Bronchial epithelial cell (primary cell): ENCODE results near the gene KRT79. TPM values are rescaled to one million over a fixed set of nuclear protein-coding genes. Genes with fewer than 3 reads are reported as not detected.
"Not testable (repeated sequence)": the region's sequence is repeated elsewhere in the genome, so short reads cannot be mapped to it uniquely, and the experiment has no call there.

ENCODE experiments used
- DNase-seq: peaks from one replicate; pipeline ENCODE4 v3.0.0-alpha.2; 2010; ENCODE audit warnings: low read depth
- FAIRE-seq: peaks from 2 replicates; lab custom pipeline; 2011; peaks lifted over from hg19 to GRCh38; lab: Jason Lieb, UNC
- H3K27me3 ChIP-seq: 2 replicates; pipeline ENCODE4 v1.5.1; 2011; ENCODE audit warnings: low read length; ENCODE audit not compliant: control insufficient read depth, insufficient read depth
- H3K36me3 ChIP-seq: 2 replicates; pipeline ENCODE4 v1.5.1; 2011; ENCODE audit warnings: low read length; ENCODE audit not compliant: control insufficient read depth, insufficient read depth
- H3K4me3 ChIP-seq: 2 replicates; pipeline ENCODE4 v1.5.1; 2011; ENCODE audit warnings: mild to moderate bottlenecking, low read depth, low read length, control low read depth
- CTCF ChIP-seq: IDR thresholded peaks from 2 replicates; pipeline ENCODE4 v1.5.1; 2011; ENCODE audit warnings: mild to moderate bottlenecking, moderate library complexity, low read length, control low read depth, inconsistent platforms; ENCODE audit not compliant: insufficient read depth, severe bottlenecking
- total RNA-seq: library from RNA; depleted of rRNA; stranded (reverse); fragments of >200 nt; gene quantifications from 2 replicates; pipeline ENCODE4 v1.2.1, GENCODE V29; 2014

The KRT79 gene
- total RNA-seq, 1 donor from 2014 or later = under 0.01 TPM

GRCh38 chr12:52862023-52862422 lies 27.9 kb upstream of the KRT79 start:
- H3K4me3 ChIP-seq = no peak overlapping the region
- no peaks in the 10 kb centered on the region for H3K36me3 ChIP-seq
- DNase-seq = peak; percentile 69
- no peak for FAIRE-seq
- H3K27me3 ChIP-seq = no peaks in the 10 kb centered on the region
- TF ChIP-seq CTCF = no peak

GRCh38 chr12:52861511-52861910 lies 27.4 kb upstream of the KRT79 start:
- Histone ChIP-seq H3K4me3 (no peak overlapping the region), H3K36me3 (no peaks in the 10 kb centered on the region), H3K27me3 (no peaks in the 10 kb centered on the region)
- TF ChIP-seq CTCF = no peak
- no peak for DNase-seq
- peak; percentile 89 for FAIRE-seq

- no peak for TF ChIP-seq CTCF
- H3K4me3 ChIP-seq = no peak overlapping the region
Measured at GRCh38 chr12:52860102-52860823, 26.2 kb upstream of the KRT79 start.

GRCh38 chr12:52857500-52857899 lies 23.4 kb upstream of the KRT79 start:
- H3K27me3 ChIP-seq = no peaks in the 10 kb centered on the region
- peak; percentile 84 for DNase-seq
- no peak overlapping the region for H3K4me3 ChIP-seq
- no peaks in the 10 kb centered on the region for H3K36me3 ChIP-seq
- FAIRE-seq = peak; percentile 84
- TF ChIP-seq CTCF = no peak

More at GRCh38 chr12:52860102-52860823, 26.2 kb upstream of the KRT79 start:
- no peaks in the 10 kb centered on the region for H3K27me3 ChIP-seq
- FAIRE-seq (peak; percentile 93), DNase-seq (peak; percentile 96)
- H3K36me3 ChIP-seq = no peaks in the 10 kb centered on the region

- DNase-seq = no peak
- H3K36me3 ChIP-seq = no peaks in the 10 kb centered on the region
- H3K27me3 ChIP-seq = no peaks in the 10 kb centered on the region
- FAIRE-seq = peak; percentile 88
- H3K4me3 ChIP-seq = no peak overlapping the region
- TF ChIP-seq CTCF = no peak
Measured at GRCh38 chr12:52856787-52857186, 22.7 kb upstream of the KRT79 start.

GRCh38 chr12:52856077-52856476 lies 22.0 kb upstream of the KRT79 start:
- DNase-seq, H3K27me3 ChIP-seq, H3K4me3 ChIP-seq, H3K36me3 ChIP-seq, FAIRE-seq: not testable (repeated sequence)
